ENCODE measurements around the gene PSMC5.

Gene PSMC5

DNA sequence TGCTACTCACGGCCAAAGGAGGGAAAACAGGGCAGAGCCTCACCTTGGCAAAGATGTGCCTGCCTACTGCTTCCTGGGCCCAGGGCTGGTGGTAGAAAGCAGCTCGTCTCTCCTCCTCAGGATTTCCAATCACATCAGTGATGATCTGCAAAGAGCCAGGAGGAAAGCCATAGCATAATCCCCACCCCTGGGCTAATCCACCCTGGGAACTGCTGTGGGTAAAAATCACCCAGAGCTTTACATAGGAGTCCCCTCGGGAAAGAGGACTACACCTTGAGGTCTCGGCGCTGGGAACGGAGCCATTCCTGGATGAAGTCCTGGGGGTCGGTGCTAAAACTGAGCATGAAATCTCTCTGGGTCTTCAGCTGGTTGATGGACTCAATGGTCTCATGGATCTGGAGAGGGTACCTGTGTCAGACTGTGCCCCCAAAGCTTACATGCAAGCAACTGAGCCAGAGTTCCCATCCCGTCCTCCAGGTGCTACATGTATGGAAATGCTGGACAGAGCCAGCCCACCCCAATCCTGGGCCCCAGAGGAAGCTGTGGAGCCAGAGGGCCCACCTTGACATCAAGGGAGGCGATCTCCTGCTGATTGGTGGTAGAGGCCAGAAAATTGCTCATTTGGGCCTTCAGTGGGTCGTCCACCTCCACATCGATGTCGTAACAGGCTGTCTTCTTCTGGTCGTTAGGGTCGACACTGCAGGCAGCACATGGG lies 6.0 kb downstream of the PSMC5 start:
- TF ChIP-seq, protein P1, sequence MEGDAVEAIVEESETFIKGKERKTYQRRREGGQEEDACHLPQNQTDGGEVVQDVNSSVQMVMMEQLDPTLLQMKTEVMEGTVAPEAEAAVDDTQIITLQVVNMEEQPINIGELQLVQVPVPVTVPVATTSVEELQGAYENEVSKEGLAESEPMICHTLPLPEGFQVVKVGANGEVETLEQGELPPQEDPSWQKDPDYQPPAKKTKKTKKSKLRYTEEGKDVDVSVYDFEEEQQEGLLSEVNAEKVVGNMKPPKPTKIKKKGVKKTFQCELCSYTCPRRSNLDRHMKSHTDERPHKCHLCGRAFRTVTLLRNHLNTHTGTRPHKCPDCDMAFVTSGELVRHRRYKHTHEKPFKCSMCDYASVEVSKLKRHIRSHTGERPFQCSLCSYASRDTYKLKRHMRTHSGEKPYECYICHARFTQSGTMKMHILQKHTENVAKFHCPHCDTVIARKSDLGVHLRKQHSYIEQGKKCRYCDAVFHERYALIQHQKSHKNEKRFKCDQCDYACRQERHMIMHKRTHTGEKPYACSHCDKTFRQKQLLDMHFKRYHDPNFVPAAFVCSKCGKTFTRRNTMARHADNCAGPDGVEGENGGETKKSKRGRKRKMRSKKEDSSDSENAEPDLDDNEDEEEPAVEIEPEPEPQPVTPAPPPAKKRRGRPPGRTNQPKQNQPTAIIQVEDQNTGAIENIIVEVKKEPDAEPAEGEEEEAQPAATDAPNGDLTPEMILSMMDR (IDR thresholded peaks at IDR 0.05; ENCODE audit: low read depth, low read length, missing control alignments): no peak
- Histone ChIP-seq H3K36me3 (replicated peaks) (peaks cover 72% of the 10 kb centered on the region), H3K4me3 (ENCODE audit: low read depth, low read length) (no peak overlapping the region), H3K27ac (no peak overlapping the region), H3K27me3 (replicated peaks) (no peaks in the 10 kb centered on the region)
- in situ Hi-C loops (cut with HindIII; ENCODE audit: low pct_ligation_motif_present, low sequenced_read_pairs): no loop called here
- no peak for DNase-seq

DNA sequence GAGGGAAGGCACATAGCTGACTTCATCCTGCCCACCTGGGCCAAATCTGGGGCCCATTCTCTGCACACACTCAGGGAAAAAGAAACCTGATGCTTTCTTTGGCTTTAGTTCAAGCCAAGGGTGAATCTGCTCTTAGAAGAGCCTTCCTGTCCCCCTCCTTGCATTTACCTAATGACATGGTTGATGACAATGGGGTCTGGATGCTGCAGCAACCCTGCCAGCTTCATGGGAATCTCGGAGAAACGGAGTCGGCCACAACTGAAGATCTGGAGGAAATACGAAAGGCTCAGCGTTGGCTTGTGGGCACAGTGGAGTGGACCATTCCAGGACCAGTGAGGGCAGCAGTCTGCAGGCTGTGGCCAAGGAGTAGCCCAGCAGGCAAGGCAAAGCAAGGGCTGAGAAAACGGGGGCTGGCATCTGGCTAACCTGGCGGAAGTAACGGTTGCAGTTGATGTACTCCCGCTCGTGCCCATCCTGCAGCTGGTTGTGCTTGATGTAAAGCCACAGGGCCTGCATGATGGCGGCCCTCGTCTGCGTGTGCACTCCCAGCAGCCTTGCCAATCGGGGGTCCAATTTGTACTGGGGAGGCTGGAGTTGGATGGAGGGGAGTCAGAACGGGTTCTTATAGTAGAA lies 6.6 kb downstream of the PSMC5 start:
- in situ Hi-C loops (cut with HindIII; ENCODE audit: low pct_ligation_motif_present, low sequenced_read_pairs): no loop called here
- Histone ChIP-seq H3K27ac (no peak overlapping the region), H3K36me3 (replicated peaks) (peaks cover 67% of the 10 kb centered on the region), H3K27me3 (replicated peaks) (no peaks in the 10 kb centered on the region), H3K4me3 (ENCODE audit: low read depth, low read length) (no peak overlapping the region)
- TF ChIP-seq, protein P1 (IDR thresholded peaks at IDR 0.05; ENCODE audit: low read depth, low read length, missing control alignments): no peak
- DNase-seq: no peak

DNA sequence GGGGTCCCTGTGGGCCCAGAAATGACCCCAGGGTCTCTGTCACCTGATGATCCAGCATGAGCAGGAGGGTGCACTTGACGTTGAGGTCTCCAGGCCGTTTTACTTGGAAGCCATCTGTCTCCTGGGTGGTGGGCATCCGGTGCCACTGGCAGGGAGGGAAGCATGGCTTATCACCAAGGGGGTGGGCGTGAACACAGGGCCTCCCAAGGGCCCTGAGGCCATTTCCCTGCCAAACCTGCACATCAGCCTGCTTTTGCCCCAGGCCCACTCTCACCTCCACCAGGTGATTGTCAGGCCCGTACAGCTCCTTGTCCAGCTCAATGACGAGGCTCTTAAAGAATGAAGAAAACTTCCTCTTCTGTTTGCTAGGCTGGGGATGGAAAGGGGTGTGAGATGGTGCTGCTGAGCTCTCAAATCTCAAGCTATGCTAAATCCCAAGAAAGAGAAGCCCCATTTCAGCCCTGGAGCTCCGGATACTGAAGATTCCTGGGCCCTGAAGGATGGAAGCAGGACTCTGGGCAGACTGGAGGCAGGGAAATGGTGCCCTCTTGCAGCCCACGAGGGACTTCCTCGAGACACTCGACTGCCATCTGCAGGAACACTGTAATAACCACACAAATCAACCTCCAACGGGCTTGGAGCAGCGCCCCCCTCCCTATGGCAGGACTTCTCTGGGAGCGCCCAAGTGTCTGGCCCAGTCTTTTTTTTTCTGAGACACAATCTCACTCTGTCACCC lies 7.4 kb downstream of the PSMC5 start:
- TF ChIP-seq, protein P1 (IDR thresholded peaks at IDR 0.05; ENCODE audit: low read depth, low read length, missing control alignments): peak; percentile 65
- in situ Hi-C loops (cut with HindIII; ENCODE audit: low pct_ligation_motif_present, low sequenced_read_pairs): no loop called here
- Histone ChIP-seq H3K27me3 (replicated peaks) (no peaks in the 10 kb centered on the region), H3K4me3 (ENCODE audit: low read depth, low read length) (no peak overlapping the region), H3K36me3 (replicated peaks) (peaks cover 60% of the 10 kb centered on the region), H3K27ac (no peak overlapping the region)
- peak; percentile 72 for DNase-seq

DNA sequence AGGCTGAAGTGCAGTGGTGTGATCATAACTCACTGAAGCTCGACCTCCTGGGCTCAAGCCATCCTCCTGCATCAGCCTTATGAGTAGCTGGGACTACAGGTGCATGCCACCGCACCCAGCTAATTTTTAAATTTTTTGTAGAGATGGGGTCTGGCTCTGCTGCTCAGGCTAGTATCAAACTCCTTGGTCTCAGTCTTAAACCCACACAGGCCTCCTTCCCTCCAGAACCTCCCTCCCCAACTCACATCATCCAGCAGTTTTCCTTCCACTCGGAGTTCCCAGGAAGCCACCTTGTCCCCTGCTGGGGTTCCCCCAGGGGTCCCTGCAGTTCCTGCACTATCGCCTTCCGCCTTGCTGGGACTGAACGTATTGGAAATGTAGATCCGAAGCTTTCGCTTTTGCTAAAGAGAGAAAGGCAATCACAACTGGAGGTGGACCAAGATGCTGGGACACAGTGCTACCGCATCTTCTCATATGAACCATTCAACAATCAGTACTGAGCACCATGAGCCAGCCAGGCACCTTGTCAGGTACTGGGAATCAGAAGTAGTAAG lies 8.0 kb downstream of the PSMC5 start:
- in situ Hi-C loops (cut with HindIII; ENCODE audit: low pct_ligation_motif_present, low sequenced_read_pairs): no loop called here
- H3K27me3 ChIP-seq (replicated peaks): no peaks in the 10 kb centered on the region
- no peak overlapping the region for H3K27ac ChIP-seq
- DNase-seq: no peak
- TF ChIP-seq, protein P1 (IDR thresholded peaks at IDR 0.05; ENCODE audit: low read depth, low read length, missing control alignments): no peak
- H3K4me3 ChIP-seq (ENCODE audit: low read depth, low read length): no peak overlapping the region
- peaks cover 53% of the 10 kb centered on the region for H3K36me3 ChIP-seq (replicated peaks)

DNA sequence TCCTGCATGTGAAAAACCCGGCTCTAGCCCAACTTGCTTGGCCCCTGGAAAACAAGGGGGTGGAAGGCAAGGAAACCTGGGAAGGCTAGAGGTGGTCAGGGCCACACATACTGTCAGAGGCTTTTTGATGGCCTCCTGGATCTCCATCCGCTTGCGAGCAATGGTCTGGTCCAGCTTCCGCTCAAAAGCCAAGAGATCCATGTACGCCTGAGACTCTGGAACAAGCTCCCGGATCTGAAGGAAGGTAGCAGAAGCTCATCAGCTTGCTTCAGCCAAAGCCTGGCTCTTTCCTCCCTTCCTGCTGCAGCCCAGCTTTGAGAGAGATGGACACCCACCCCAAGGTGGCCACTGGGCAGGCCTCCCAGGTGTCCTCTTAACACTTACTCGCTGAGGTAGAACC lies 9.6 kb downstream of the PSMC5 start:
- TF ChIP-seq, protein P1 (IDR thresholded peaks at IDR 0.05; ENCODE audit: low read depth, low read length, missing control alignments): no peak
- H3K36me3 ChIP-seq (replicated peaks): peaks cover 38% of the 10 kb centered on the region
- H3K27ac ChIP-seq: no peak overlapping the region
- no peak overlapping the region for H3K4me3 ChIP-seq (ENCODE audit: low read depth, low read length)
- in situ Hi-C loops (cut with HindIII; ENCODE audit: low pct_ligation_motif_present, low sequenced_read_pairs): no loop called here
- H3K27me3 ChIP-seq (replicated peaks): no peaks in the 10 kb centered on the region
- no peak for DNase-seq
